Thyroid gland (tissue), 4 donors: Measurements from ENCODE around the gene SPINK14.

ENCODE experiments used
- POLR2A ChIP-seq, 2 donors: fragments of 450-650 bp; IDR thresholded peaks; one replicate each; pipeline ENCODE4 v1.6.1; 2017; ENCODE audit warnings: antibody characterized with exemption in 2 of 2, mild to moderate bottlenecking in 2 of 2, moderate library complexity in 1 of 2
- TF ChIP-seq, protein P1 (sequence below), 6 experiments: fragments of 200-600 bp in 3 of 6; fragments of 450-650 bp in 3 of 6; sonication (generic) in 3 of 6; IDR thresholded peaks; one replicate each; pipeline ENCODE4 v1.5.1; 2016 to 2019; ENCODE audit warnings: antibody characterized with exemption in 6 of 6, mild to moderate bottlenecking in 2 of 6, inconsistent platforms in 1 of 6, moderate library complexity in 1 of 6

- TF ChIP-seq, protein P1, sequence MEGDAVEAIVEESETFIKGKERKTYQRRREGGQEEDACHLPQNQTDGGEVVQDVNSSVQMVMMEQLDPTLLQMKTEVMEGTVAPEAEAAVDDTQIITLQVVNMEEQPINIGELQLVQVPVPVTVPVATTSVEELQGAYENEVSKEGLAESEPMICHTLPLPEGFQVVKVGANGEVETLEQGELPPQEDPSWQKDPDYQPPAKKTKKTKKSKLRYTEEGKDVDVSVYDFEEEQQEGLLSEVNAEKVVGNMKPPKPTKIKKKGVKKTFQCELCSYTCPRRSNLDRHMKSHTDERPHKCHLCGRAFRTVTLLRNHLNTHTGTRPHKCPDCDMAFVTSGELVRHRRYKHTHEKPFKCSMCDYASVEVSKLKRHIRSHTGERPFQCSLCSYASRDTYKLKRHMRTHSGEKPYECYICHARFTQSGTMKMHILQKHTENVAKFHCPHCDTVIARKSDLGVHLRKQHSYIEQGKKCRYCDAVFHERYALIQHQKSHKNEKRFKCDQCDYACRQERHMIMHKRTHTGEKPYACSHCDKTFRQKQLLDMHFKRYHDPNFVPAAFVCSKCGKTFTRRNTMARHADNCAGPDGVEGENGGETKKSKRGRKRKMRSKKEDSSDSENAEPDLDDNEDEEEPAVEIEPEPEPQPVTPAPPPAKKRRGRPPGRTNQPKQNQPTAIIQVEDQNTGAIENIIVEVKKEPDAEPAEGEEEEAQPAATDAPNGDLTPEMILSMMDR (IDR thresholded peaks at IDR 0.05), result no peak
- no peak for TF ChIP-seq POLR2A (IDR thresholded peaks at IDR 0.05)
These were observed 53.2 kb downstream of the SPINK14 start for GRCh38 chr5:148221508-148221907.
